HG03354 (cell line): Measurements from ENCODE around the gene UGT1A4.
"Not testable (repeated sequence)": the region's sequence is repeated elsewhere in the genome, so short reads cannot be mapped to it uniquely, and the experiment has no call there.

Source experiments
- ATAC-seq: cut with Tn5 transposase; IDR thresholded peaks from one replicate; pipeline ENCODE4 v1.9.1; 2021; ENCODE audit warnings: mild to moderate bottlenecking; ENCODE audit not compliant: unreplicated experiment, poor library complexity, severe bottlenecking

Gene UGT1A4

GRCh38 chr2:233698740-233699139 is 19.8 kb upstream of the UGT1A4 start:
- ATAC-seq, result no peak

DNA sequence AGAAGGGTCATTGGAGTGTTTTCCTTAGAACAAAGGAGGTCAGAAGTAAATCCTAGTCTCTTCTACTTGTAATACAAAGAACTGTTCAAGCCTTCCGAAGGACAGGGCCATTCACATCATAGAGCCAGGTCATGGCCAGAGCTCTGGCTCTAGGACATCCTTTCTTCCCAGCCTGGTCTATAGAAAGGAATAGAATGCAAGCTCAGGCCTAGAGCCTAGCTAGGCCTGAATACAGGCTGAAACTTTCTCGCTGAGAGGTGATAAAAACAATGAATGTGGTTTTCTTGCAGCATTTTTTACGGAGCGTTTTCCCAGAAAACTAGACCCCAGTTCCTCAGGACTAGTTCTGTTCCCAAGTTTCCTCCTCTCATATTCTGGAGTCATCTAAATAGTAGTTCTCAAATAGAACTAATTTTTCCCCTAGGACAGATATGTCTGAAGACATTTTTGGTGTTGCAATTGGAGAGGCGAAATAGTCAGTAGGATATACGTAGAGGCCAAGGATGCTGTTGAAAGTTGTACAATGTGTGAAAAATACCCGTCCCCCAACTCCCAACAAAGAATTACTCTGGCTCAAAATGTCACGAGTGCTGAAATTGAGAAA is 19.0 kb upstream of the UGT1A4 start:
- ATAC-seq, result no peak

DNA sequence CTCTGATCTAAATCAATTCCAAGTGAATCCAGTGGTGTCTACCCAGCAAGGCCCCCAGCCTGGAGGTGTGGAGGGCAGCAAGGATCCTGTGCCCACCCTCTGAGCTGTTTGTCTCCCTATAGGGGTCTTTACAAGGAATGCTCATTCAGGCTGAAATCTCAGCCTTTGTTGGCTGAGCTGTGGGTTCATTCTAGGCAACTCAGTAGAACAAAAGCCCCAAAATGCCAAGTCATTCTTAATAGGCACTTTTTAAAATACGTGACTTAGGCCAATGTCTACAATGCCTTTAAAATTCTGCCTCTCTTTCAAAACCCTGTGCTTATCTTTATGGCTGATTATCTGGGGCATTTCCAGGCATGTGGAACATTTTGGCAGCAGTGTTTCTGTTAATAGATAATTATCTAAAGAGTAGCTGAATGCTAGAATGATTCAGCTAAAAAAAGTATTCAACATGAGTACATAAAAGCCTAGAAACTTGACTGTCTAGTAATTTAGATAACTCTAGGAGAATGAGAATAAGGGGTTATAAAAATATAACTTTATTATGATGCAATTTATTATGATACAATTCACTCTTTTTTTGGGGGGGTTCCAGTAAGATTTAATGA is 18.4 kb upstream of the UGT1A4 start:
- no peak for ATAC-seq

DNA sequence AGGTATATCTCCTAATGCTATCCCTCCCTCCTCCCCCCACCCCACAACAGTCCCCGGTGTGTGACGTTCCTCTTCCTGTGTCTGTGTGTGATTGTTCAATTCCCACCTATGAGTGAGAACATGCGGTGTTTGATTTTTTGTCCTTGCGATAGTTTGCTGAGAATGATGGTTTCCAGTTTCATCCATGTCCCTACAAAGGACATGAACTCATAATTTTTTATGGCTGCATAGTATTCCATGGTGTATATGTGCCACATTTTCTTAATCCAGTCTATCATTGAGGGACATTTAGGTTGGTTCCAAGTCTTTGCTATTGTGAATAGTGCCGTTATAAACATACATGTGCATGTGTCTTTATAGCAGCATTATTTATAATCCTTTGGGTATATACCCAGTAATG is 17.7 kb upstream of the UGT1A4 start:
- ATAC-seq, result not testable (repeated sequence)

DNA sequence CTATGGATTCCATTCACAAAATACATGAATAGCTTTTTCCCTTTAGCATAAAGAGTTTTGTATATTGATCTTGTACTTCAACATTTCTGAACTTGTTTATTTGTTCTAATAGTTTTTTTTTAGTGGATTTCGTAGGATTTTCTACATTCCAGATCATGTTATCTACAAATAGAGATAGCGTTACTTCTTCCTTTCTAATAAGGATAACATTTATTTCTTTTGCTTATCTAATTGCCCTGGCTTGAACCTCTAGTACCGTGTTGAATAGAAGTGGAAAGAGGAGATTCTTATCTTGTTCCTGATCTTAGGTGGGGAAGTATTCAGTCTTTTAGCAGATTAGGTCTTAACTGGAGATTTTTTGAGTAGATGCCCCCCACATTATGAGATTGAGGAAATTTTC is 16.3 kb upstream of the UGT1A4 start:
- no peak for ATAC-seq

DNA sequence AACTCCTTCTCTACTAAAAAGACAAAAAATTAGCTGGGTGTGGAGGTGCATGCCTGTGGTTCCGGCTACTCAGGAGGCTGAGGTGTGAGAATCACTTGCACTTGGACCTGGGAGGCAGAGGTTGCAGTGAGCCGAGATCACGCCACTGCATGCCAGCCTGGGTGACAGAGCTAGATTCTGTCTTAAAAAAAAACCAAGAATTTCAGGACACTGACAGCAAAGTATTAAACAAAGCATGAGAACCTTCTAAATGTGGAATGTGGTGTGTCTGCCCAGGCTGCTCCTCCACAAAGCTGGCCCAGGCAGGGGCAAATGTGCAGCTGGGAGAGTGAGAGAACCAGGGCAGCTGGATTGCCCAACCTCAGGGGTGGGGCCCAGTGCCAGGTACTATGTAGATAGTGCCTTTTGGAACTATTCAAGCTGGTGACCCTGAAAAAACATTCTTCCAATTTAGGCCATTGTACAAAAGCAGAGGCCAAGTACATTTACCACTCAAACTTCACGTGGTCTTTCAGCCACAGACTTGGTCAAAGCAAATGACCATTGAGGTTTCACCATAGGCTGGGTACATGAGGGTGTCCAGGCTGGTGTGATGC is 12.5 kb upstream of the UGT1A4 start:
- no peak for ATAC-seq

DNA sequence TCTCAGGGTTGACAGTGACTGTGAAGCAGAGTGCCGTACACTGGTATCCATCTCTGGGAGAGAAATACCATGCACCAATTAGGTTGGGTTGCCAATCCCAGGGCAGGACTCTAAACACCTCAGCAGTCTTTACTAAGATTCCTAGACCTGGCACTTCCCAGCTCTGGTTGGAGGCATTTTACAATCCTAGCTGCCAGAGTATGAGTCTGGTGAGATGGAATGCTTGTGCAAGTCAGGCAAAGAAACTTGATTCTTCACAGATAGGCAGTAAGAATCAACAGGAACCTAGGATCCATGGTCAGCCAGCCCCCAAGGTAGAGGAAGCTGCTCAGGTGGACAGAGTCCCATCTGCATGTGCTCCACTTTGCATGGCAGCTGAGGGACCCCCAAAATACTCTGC is 11.8 kb upstream of the UGT1A4 start:
- ATAC-seq, result no peak

GRCh38 chr2:233707940-233708644 is 10.4 kb upstream of the UGT1A4 start:
- ATAC-seq, result no peak

DNA sequence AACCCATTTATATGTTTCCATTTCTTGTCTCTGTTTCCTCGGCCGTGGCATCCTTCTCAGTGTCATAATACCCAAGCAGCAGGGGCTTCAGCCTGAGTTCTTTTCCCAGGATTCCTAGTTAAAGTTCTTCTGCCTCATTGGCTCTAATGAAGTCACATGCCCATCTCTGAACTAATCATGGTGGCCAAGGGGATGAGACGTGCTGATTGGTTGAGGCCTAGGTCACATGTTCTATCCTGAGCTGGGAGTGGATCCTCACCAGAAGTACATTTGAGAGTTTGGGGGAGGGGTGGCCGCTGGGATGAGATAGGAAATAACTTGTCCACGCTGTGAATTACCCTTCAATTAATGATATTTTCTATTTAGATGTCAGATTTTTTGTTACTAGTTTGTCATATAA is 9.6 kb upstream of the UGT1A4 start:
- ATAC-seq, result no peak

DNA sequence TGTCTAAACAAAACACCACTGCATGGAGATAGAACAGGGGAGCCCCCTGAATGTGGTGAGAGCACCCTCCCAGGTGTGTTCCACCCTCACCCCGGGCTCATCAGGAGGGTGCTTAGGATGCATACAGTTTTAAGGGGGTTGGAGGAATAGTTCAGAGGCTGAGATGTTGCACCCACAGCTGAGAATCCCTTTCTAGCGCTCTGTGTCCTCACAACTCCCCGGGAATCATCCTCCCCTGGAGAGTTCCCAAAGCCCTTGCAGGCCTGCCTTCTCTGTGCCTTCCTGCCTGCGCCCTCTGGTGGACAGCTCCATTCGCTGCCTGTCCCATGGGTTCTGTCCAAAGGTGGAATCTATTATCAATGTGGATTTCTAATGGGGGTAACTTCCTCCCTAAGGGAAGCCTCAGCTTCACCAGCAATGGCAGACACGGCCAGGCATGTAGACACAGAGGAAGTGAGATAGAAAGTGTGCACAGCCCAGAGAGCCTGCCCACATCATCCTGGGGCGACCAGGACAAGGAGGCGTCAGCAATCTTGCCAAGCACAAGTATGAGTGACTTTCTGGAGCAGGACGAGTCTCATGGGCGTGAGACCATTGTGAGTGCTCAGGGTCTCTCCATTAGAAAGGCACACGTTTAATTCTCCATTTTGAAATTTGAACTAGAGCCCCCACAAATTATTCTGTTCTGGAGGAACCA is 7.1 kb upstream of the UGT1A4 start:
- ATAC-seq, result peak; percentile 74

DNA sequence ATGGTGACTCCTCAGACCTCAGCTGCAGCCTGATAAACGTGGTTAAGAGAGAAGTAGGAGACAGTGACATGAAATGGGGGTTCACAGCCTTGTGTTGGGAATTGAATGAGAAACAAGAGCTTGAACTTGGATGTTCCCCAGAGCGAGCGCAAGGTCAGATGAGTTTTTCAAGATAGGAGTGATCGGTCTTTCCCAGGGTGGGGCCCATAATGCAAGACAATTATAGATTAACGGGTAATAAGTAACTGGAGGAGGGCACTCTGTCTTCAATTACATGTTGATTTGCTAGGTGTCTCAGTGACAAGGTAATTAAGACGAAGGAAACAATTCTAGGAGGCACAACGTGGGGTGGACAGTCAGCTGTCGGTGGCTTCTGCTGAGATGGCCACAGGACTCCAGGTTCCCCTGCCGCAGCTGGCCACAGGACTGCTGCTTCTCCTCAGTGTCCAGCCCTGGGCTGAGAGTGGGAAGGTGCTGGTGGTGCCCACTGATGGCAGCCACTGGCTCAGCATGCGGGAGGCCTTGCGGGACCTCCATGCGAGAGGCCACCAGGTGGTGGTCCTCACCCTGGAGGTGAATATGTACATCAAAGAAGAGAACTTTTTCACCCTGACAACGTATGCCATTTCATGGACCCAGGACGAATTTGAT is 5.8 kb upstream of the UGT1A4 start, which contains the start of gene UGT1A5:
TSS of gene UGT1A5 (plus strand) at position 297 of the 651 bp plus-strand sequence. CDS start at position 382, 85 bp downstream.
- ATAC-seq, result no peak

GRCh38 chr2:233713262-233713615 is 5.3 kb upstream of the UGT1A4 start:
- ATAC-seq, result no peak

- no peak for ATAC-seq
Observed at GRCh38 chr2:233714121-233714520, 4.4 kb upstream of the UGT1A4 start.

DNA sequence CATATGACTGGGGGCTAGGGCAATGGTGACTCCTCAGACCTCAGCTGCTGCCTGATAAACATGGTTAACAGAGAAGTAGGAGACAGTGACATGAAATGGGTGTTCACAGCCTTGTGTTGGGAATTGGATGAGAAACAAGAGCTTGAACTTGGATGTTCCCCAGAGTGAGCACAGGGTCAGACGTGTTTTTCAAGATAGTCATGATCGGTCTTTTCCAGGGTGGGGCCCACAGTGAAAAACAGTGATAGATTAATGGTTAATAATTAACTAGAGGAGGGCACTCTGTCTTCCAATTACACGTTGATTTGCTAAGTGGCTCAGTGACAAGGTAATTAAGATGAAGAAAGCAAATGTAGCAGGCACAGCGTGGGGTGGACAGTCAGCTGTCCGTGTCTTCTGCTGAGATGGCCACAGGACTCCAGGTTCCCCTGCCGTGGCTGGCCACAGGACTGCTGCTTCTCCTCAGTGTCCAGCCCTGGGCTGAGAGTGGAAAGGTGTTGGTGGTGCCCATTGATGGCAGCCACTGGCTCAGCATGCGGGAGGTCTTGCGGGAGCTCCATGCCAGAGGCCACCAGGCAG is 10.3 kb downstream of the UGT1A4 start, which contains the start of gene UGT1A3:
TSS of gene UGT1A3 (plus strand) at position 320 of the 579 bp plus-strand sequence. CDS start at position 405, 85 bp downstream.
- ATAC-seq, result no peak

- ATAC-seq, result not testable (repeated sequence)
Observed at GRCh38 chr2:233736868-233737653, 18.5 kb downstream of the UGT1A4 start.

GRCh38 chr2:233740870-233741269 is 22.3 kb downstream of the UGT1A4 start:
- ATAC-seq, result no peak

- ATAC-seq, result no peak
Observed at GRCh38 chr2:233743464-233744259, 25.1 kb downstream of the UGT1A4 start.
